OCI-LY3 (cell line): ENCODE results near the gene FCN1.

ENCODE experiments used
- EZH2phosphoT487 ChIP-seq: fragments of 200-600 bp; shearing (Covaris generic); IDR thresholded peaks from 2 replicates; pipeline ENCODE4 v1.6.1; 2018; ENCODE audit warnings: antibody characterized with exemption, mixed run types, low read depth
- TF ChIP-seq, protein P1 (sequence below): fragments of 200-600, 300-600 bp; sonication (generic); IDR thresholded peaks from 2 replicates; pipeline ENCODE4 v1.5.1; 2014; ENCODE audit warnings: antibody characterized with exemption, low read length, low read depth

DNA sequence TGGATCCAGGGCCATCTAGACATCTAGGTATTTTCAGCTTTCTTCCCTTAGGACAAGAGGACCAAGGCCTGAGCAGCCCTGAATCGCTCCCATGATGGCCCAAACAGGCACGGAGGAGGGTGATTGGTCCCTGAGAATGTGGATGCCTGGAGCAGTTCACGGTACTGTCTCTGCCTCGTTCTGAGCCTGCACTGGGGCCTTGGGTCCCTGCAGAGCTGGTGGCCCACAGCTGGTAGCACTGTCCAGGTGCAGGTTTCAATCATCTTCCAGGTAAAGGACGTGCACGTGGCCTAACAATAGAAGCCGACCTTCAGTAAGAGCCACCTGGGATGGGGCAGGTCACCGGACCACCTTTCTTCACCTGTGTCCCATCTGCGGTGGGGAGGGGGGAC is 19.4 kb upstream of the FCN1 start:
- TF ChIP-seq, protein P1, sequence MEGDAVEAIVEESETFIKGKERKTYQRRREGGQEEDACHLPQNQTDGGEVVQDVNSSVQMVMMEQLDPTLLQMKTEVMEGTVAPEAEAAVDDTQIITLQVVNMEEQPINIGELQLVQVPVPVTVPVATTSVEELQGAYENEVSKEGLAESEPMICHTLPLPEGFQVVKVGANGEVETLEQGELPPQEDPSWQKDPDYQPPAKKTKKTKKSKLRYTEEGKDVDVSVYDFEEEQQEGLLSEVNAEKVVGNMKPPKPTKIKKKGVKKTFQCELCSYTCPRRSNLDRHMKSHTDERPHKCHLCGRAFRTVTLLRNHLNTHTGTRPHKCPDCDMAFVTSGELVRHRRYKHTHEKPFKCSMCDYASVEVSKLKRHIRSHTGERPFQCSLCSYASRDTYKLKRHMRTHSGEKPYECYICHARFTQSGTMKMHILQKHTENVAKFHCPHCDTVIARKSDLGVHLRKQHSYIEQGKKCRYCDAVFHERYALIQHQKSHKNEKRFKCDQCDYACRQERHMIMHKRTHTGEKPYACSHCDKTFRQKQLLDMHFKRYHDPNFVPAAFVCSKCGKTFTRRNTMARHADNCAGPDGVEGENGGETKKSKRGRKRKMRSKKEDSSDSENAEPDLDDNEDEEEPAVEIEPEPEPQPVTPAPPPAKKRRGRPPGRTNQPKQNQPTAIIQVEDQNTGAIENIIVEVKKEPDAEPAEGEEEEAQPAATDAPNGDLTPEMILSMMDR: no peak
- TF ChIP-seq EZH2phosphoT487: no peak
